ENCODE results near the gene FAM13C.

- no peak for TF ChIP-seq CTCF (IDR thresholded peaks at IDR 0.05)
- no peak for TF ChIP-seq POLR2A (IDR thresholded peaks at IDR 0.05)
Measured at GRCh38 chr10:59382831-59383295, 20.5 kb upstream of the FAM13C start.
